ENCODE results near the gene PSMB11. TPM values are rescaled to one million over a fixed set of nuclear protein-coding genes. Genes with fewer than 3 reads are reported as not detected.

PSMB11 gene
- total and polyA plus RNA-seq, 10 of the 15 experiments (the other 5 are each of a cell fraction or from before 2014, with no cell fraction given) = not detected

- in situ Hi-C loops (cut with MboI) (no loop called here), intact Hi-C loops (cut with micrococcal nuclease; ENCODE audit: unreplicated experiment) (no loop called here)
- POLR2A ChIA-PET = interaction anchor here (0.7 kb wide), 2 partner anchors 20 to 68 kb away, joined by 3 to 4 read pairs; partner anchors contain the start of genes ACIN1 and C14orf119
- RAD21 ChIA-PET (ENCODE audit: unreplicated experiment) = interaction anchor here (2.5 kb wide), 1 partner anchor 88 kb away, joined by 10 read pairs; no protein-coding TSS in a partner anchor
- Histone ChIP-seq H4K20me1 (ENCODE audit: control insufficient read depth, insufficient read depth) (no peaks in the 10 kb centered on the region), H3K9me3 (replicated peaks; ENCODE audit: control insufficient read depth, insufficient read depth, low read length) (no peaks in the 10 kb centered on the region), H3K4me3 (no peak overlapping the region), H3K4me1 (ENCODE audit: control insufficient read depth, insufficient read depth, low read length) (0 out of 2 replicates have a peak, but pooled peaks cover 6% of the 10 kb centered on the region), H2AFZ (ENCODE audit: control insufficient read depth, low read depth, low read length) (no peak overlapping the region), H3K27me3 (replicated peaks in 1 of 2; ENCODE audit: control insufficient read depth in 2 of 2, insufficient read depth in 2 of 2, low read length in 1 of 2) (no peaks in the 10 kb centered on the region), H3K27ac (ENCODE audit: control insufficient read depth, insufficient read depth) (no peak overlapping the region), H3K4me2 (ENCODE audit: control insufficient read depth, insufficient read depth) (no peak overlapping the region), H3K9ac (ENCODE audit: control insufficient read depth, insufficient read depth, low read length) (no peak overlapping the region), H3K79me2 (ENCODE audit: control insufficient read depth, insufficient read depth, low read length) (peaks cover 14% of the 10 kb centered on the region), H3K36me3 (ENCODE audit: control insufficient read depth in 2 of 2, insufficient read depth in 2 of 2, low read length in 1 of 2) (peaks cover 16 to 44% of the 10 kb centered on the region in 2 experiments)
- CTCF ChIA-PET = interaction anchor here (1.0 to 7.0 kb wide), 3 partner anchors 20 to 98 kb away, joined by 3 to 65 read pairs (median 4); partner anchors contain the start of genes ACIN1 and C14orf119
- SMC1A ChIA-PET (ENCODE audit: uncharacterized antibody, unreplicated experiment) = interaction anchor here (0.8 kb wide), 1 partner anchor 16 kb away, joined by 3 read pairs; no protein-coding TSS in a partner anchor
- TF ChIP-seq, protein P1, sequence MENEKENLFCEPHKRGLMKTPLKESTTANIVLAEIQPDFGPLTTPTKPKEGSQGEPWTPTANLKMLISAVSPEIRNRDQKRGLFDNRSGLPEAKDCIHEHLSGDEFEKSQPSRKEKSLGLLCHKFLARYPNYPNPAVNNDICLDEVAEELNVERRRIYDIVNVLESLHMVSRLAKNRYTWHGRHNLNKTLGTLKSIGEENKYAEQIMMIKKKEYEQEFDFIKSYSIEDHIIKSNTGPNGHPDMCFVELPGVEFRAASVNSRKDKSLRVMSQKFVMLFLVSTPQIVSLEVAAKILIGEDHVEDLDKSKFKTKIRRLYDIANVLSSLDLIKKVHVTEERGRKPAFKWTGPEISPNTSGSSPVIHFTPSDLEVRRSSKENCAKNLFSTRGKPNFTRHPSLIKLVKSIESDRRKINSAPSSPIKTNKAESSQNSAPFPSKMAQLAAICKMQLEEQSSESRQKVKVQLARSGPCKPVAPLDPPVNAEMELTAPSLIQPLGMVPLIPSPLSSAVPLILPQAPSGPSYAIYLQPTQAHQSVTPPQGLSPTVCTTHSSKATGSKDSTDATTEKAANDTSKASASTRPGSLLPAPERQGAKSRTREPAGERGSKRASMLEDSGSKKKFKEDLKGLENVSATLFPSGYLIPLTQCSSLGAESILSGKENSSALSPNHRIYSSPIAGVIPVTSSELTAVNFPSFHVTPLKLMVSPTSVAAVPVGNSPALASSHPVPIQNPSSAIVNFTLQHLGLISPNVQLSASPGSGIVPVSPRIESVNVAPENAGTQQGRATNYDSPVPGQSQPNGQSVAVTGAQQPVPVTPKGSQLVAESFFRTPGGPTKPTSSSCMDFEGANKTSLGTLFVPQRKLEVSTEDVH (IDR thresholded peaks at IDR 0.05; ENCODE audit: low read depth, partially characterized antibody) = no peak
- TF ChIP-seq FOXM1 (IDR thresholded peaks at IDR 0.05; ENCODE audit: low read depth, low read length) = no peak
- TF ChIP-seq, protein P2, sequence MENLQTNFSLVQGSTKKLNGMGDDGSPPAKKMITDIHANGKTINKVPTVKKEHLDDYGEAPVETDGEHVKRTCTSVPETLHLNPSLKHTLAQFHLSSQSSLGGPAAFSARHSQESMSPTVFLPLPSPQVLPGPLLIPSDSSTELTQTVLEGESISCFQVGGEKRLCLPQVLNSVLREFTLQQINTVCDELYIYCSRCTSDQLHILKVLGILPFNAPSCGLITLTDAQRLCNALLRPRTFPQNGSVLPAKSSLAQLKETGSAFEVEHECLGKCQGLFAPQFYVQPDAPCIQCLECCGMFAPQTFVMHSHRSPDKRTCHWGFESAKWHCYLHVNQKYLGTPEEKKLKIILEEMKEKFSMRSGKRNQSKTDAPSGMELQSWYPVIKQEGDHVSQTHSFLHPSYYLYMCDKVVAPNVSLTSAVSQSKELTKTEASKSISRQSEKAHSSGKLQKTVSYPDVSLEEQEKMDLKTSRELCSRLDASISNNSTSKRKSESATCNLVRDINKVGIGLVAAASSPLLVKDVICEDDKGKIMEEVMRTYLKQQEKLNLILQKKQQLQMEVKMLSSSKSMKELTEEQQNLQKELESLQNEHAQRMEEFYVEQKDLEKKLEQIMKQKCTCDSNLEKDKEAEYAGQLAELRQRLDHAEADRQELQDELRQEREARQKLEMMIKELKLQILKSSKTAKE (IDR thresholded peaks at IDR 0.05; ENCODE audit: low read depth, poor library complexity, severe bottlenecking) = no peak
- no peak for TF ChIP-seq ZBTB40 (IDR thresholded peaks at IDR 0.05; ENCODE audit: borderline replicate concordance)
- no peak for TF ChIP-seq GABPA (IDR thresholded peaks at IDR 0.05; ENCODE audit: low read depth)
- TF ChIP-seq RUNX3 (IDR thresholded peaks at IDR 0.05; ENCODE audit: low read length) = no peak
- no peak for TF ChIP-seq MEF2B (IDR thresholded peaks at IDR 0.05; ENCODE audit: partially characterized antibody, poor library complexity, severe bottlenecking)
- TF ChIP-seq SP1 (IDR thresholded peaks at IDR 0.05; ENCODE audit: low read depth, low read length) = no peak
- DNase-seq (ENCODE audit: low read depth, low spot score) (no peak), FAIRE-seq (no peak), ATAC-seq (no peak)
- 100% methylated on average over 1 of the region's 1 CpG for WGBS (ENCODE audit: insufficient coverage, insufficient replicate concordance, low lambda C conversion rate, missing lambda C conversion rate)
- no TSS peak for BruUV-seq (replicated peaks)
Measured at GRCh38 chr14:23074906-23075305, 32.9 kb downstream of the PSMB11 start.
